WTC11 (cell line): ENCODE measurements around the gene GLO1.

Source experiments
- AR ChIP-seq: fragments of 250-450 bp; sonication (Bioruptor Pico); IDR thresholded peaks from 2 replicates; pipeline ENCODE4 v1.9.0; 2021; ENCODE audit warnings: mild to moderate bottlenecking
- ATF2 ChIP-seq: sonication (generic); formaldehyde crosslinking; IDR thresholded peaks from 2 replicates; pipeline ENCODE4 v1.8.1; 2022; ENCODE audit warnings: low read depth, missing genetic modification reagents, borderline replicate concordance
- CTCF ChIP-seq: fragments of 200-600 bp; IDR thresholded peaks from 2 replicates; pipeline ENCODE4 v1.8.0; 2022; ENCODE audit warnings: antibody characterized with exemption
- FOXP1 ChIP-seq: sonication (generic); formaldehyde crosslinking; IDR thresholded peaks from 2 replicates; pipeline ENCODE4 v1.8.0; 2022; ENCODE audit warnings: missing genetic modification reagents, mild to moderate bottlenecking, moderate library complexity, borderline replicate concordance
- NR2C2 ChIP-seq: sonication (generic); formaldehyde crosslinking; IDR thresholded peaks from 2 replicates; pipeline ENCODE4 v1.8.0; 2022; ENCODE audit warnings: mild to moderate bottlenecking, missing genetic modification reagents
- PREB ChIP-seq: sonication (generic); formaldehyde crosslinking; IDR thresholded peaks from 2 replicates; pipeline ENCODE4 v1.8.1; 2022; ENCODE audit warnings: mild to moderate bottlenecking, missing genetic modification reagents, moderate library complexity, borderline replicate concordance
- SP1 ChIP-seq: sonication (generic); formaldehyde crosslinking; conservative IDR thresholded peaks from 2 replicates; pipeline ENCODE4 v1.8.1; 2022; ENCODE audit warnings: missing genetic modification reagents
- ZBTB21 ChIP-seq: sonication (generic); formaldehyde crosslinking; IDR thresholded peaks from 2 replicates; pipeline ENCODE4 v1.8.1; 2023; ENCODE audit warnings: mild to moderate bottlenecking, missing genetic modification reagents, borderline replicate concordance

- TF ChIP-seq CTCF, result no peak
- TF ChIP-seq FOXP1 (CRISPR knock-in tag), result no peak
- no peak for TF ChIP-seq PREB
- TF ChIP-seq SP1, result no peak
- TF ChIP-seq NR2C2, result no peak
- TF ChIP-seq ZBTB21 (CRISPR knock-in tag), result no peak
- no peak for TF ChIP-seq ATF2
- TF ChIP-seq AR (CRISPR knock-in tag), result no peak
Measured at GRCh38 chr6:38646166-38646878, 56.6 kb downstream of the GLO1 start.
